ENCODE results near the gene SBF2.
"Not testable (repeated sequence)": the region's sequence is repeated elsewhere in the genome, so short reads cannot be mapped to it uniquely, and the experiment has no call there.

- TF ChIP-seq CTCF (IDR thresholded peaks at IDR 0.05; ENCODE audit: low read depth, low read length); EZH2phosphoT487 (IDR thresholded peaks at IDR 0.05; ENCODE audit: low read depth): not testable (repeated sequence)
Observed at GRCh38 chr11:9987303-9987702, 306.7 kb downstream of the SBF2 start.
